SK-N-SH treated with all-trans-retinoic acid at 6 μM for 48 hours (cell line): ENCODE results near the gene IL23R.

Experiments
- ARNTL ChIP-seq: fragments of 450-650 bp; formaldehyde crosslinking; IDR thresholded peaks from 2 replicates; pipeline ENCODE4 v1.5.0; 2020; ENCODE audit warnings: low read depth, mild to moderate bottlenecking, moderate library complexity, borderline replicate concordance
- GLIS3 ChIP-seq: fragments of 250-450 bp; sonication (Bioruptor Pico); IDR thresholded peaks from 2 replicates; pipeline ENCODE4 v1.5.0; 2020; ENCODE audit warnings: mild to moderate bottlenecking, moderate library complexity
- OSR1 ChIP-seq: fragments of 250-450 bp; sonication (Bioruptor Pico); IDR thresholded peaks from 2 replicates; pipeline ENCODE4 v1.8.0; 2022; ENCODE audit warnings: moderate library complexity, mild to moderate bottlenecking, inconsistent platforms
- TCF4 ChIP-seq: fragments of 250-450 bp; sonication (Bioruptor Pico); IDR thresholded peaks from 2 replicates; pipeline ENCODE4 v1.8.0; 2021; ENCODE audit warnings: mild to moderate bottlenecking, moderate library complexity, borderline replicate concordance
- TF ChIP-seq, protein P1 (sequence below): fragments of 250-450 bp; sonication (Bioruptor Pico); IDR thresholded peaks from 2 replicates; pipeline ENCODE4 v1.5.1; 2020; ENCODE audit warnings: low read depth, mild to moderate bottlenecking, moderate library complexity
- TF ChIP-seq, protein P2 (sequence below): fragments of 250-450 bp; sonication (Bioruptor Pico); IDR thresholded peaks from 2 replicates; pipeline ENCODE4 v1.8.0; 2021; ENCODE audit warnings: low read depth, mild to moderate bottlenecking, moderate library complexity, borderline replicate concordance
- TF ChIP-seq, protein P3 (sequence below): fragments of 250-450 bp; sonication (Bioruptor Pico); IDR thresholded peaks from 2 replicates; pipeline ENCODE4 v1.8.0; 2020; ENCODE audit warnings: mild to moderate bottlenecking, moderate library complexity, borderline replicate concordance

DNA sequence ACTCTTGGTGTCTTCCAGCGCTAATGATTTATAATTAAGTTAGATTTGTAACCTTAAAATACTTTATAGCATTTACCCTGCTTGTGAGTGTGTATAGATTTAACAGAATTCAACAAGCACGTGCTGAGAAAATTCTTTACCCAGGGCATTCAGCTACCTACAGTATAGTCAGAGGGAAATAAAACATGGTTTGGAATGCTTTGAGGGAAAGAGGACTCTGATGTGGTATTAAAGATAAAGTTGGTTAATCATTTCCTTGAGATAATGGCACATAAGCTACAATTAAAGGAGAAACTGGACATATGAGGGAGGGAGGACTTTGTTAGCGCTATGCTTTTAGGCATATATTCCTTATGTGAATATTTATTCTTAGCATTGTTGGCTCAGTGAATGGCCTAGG, 115.0 kb downstream of the IL23R start:
- TF ChIP-seq ARNTL (CRISPR knock-in tag) (no peak), TCF4 (no peak), GLIS3 (CRISPR knock-in tag) (no peak), OSR1 (CRISPR knock-in tag) (no peak)
- TF ChIP-seq, protein P1, sequence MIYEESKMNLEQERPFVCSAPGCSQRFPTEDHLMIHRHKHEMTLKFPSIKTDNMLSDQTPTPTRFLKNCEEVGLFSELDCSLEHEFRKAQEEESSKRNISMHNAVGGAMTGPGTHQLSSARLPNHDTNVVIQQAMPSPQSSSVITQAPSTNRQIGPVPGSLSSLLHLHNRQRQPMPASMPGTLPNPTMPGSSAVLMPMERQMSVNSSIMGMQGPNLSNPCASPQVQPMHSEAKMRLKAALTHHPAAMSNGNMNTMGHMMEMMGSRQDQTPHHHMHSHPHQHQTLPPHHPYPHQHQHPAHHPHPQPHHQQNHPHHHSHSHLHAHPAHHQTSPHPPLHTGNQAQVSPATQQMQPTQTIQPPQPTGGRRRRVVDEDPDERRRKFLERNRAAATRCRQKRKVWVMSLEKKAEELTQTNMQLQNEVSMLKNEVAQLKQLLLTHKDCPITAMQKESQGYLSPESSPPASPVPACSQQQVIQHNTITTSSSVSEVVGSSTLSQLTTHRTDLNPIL, result no peak
- TF ChIP-seq, protein P2, sequence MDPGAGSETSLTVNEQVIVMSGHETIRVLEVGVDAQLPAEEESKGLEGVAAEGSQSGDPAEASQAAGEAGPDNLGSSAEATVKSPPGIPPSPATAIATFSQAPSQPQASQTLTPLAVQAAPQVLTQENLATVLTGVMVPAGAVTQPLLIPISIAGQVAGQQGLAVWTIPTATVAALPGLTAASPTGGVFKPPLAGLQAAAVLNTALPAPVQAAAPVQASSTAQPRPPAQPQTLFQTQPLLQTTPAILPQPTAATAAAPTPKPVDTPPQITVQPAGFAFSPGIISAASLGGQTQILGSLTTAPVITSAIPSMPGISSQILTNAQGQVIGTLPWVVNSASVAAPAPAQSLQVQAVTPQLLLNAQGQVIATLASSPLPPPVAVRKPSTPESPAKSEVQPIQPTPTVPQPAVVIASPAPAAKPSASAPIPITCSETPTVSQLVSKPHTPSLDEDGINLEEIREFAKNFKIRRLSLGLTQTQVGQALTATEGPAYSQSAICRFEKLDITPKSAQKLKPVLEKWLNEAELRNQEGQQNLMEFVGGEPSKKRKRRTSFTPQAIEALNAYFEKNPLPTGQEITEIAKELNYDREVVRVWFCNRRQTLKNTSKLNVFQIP (CRISPR knock-in tag), result no peak
- TF ChIP-seq, protein P3, sequence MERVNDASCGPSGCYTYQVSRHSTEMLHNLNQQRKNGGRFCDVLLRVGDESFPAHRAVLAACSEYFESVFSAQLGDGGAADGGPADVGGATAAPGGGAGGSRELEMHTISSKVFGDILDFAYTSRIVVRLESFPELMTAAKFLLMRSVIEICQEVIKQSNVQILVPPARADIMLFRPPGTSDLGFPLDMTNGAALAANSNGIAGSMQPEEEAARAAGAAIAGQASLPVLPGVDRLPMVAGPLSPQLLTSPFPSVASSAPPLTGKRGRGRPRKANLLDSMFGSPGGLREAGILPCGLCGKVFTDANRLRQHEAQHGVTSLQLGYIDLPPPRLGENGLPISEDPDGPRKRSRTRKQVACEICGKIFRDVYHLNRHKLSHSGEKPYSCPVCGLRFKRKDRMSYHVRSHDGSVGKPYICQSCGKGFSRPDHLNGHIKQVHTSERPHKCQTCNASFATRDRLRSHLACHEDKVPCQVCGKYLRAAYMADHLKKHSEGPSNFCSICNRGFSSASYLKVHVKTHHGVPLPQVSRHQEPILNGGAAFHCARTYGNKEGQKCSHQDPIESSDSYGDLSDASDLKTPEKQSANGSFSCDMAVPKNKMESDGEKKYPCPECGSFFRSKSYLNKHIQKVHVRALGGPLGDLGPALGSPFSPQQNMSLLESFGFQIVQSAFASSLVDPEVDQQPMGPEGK (CRISPR knock-in tag), result no peak
